ENCODE data around the gene GABRP. TPM values are rescaled to one million over a fixed set of nuclear protein-coding genes. Genes with fewer than 3 reads are reported as not detected.

Gene GABRP, protein sequence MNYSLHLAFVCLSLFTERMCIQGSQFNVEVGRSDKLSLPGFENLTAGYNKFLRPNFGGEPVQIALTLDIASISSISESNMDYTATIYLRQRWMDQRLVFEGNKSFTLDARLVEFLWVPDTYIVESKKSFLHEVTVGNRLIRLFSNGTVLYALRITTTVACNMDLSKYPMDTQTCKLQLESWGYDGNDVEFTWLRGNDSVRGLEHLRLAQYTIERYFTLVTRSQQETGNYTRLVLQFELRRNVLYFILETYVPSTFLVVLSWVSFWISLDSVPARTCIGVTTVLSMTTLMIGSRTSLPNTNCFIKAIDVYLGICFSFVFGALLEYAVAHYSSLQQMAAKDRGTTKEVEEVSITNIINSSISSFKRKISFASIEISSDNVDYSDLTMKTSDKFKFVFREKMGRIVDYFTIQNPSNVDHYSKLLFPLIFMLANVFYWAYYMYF
- total RNA-seq, result not detected

DNA sequence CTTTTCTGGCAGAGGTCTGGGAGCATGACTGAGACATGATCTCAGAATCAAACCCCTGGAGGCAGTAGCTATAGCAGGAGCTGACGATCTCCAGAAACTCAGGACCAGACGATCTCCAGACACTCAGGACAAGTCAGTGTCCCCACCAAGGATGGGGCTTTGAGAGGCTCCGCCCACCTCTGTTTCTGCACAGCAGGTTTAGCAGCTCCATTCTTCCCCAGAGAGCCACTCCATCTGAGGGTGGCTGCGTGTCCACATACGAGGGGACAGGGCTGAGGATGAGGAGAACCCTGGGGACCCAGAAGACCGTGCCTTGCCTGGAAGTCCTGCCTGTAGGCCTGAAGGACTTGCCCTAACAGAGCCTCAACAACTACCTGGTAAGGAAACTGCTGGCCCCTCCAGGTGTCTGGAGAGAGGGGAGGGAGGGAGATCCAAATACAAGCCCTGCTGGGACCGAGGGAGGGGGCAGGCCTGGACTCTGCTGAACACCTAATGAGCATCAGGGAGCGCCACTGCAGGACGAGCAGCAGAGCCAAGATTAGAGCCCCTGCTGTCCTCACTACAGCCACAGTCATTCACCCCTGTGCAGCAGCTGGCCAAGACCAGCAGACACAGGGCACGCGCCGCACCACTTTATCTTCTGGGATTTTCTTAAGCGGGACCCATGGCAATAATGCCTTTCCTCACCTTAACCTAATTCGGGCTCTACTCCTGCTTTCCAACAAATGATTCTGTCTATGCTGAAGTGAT is at the start of gene GABRP:
TSS of gene GABRP (plus strand) at position 228 of the 750 bp plus-strand sequence. CDS start 4,891 bp downstream, outside the sequence.

DNA sequence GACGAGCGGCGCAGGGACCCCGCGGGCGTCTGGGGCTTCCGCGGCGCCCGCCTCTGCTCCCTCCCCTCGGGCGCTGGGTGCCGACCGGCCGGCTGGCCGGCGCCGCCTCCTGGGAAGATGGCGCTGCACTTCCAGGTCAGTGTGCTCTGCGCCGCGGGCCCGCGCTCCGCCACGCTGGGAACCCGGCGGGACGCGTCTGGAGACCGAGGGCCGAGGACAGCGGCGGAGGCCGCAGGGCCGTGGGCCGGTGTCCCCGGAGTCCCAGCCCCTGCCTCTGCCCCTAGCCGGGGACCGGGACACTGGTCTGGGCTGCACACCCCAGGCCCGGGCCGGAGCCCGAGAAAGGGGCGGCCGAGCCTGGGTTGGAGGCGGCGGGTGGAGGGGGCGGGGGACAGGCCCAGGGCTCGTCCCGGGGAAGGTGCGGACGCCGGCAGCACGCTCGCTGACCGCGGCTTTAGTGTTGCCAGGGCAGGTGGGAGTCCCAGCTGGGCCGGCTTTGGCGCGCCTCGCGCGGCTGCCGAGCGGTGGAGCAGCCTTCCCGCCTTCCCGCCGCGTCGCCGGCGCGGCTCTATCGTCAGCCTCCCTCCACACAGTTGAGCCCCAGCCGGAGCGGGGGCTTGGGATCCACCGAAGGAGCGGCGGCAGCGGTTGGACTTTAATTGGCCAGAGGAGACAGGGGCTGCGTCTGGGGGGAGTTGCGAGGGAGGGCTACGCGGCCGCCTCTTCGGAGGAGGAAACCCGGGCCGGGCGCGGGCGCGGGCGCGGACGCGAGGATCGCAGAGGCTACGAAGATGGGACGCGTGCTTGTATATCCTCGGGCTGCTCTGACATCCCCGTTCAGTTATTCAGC is 78.6 kb downstream of the GABRP start, which contains the start of gene RANBP17:
TSS of gene RANBP17 (plus strand) at position 102 of the 850 bp plus-strand sequence.

Other genes with a start within 250 kb of the GABRP start
- 95.5 TPM for gene RANBP17, start 78.3 kb downstream of the GABRP start, total RNA-seq